DMS153 (cell line): ENCODE results near the gene DAB2.

Source experiments
- DNase-seq: peaks from one replicate; lab custom pipeline; 2025; lab: John Stamatoyannopoulos, UW

The DAB2 gene

GRCh38 chr5:39381376-39381775 lies 43.4 kb downstream of the DAB2 start:
- no peak for DNase-seq

GRCh38 chr5:39379693-39380092 lies 45.1 kb downstream of the DAB2 start:
- no peak for DNase-seq

GRCh38 chr5:39377613-39378012 lies 47.2 kb downstream of the DAB2 start:
- DNase-seq, result no peak

GRCh38 chr5:39376293-39376714 lies 48.5 kb downstream of the DAB2 start:
- DNase-seq, result peak; percentile 46

GRCh38 chr5:39373791-39374190 lies 51.0 kb downstream of the DAB2 start:
- DNase-seq, result no peak

- DNase-seq, result no peak
Observed at GRCh38 chr5:39371367-39371635, 53.5 kb downstream of the DAB2 start.

- DNase-seq, result peak; percentile 23
Observed at GRCh38 chr5:39370555-39371366, 54.0 kb downstream of the DAB2 start.

- DNase-seq, result no peak
Observed at GRCh38 chr5:39369123-39369815, 55.5 kb downstream of the DAB2 start.

- DNase-seq, result no peak
Observed at GRCh38 chr5:39368116-39368515, 56.7 kb downstream of the DAB2 start.

GRCh38 chr5:39367711-39368110 lies 57.1 kb downstream of the DAB2 start:
- DNase-seq, result no peak

- no peak for DNase-seq
Observed at GRCh38 chr5:39364367-39364766, 60.4 kb downstream of the DAB2 start, which contains the start of gene C9. Gene C9, minus strand, starts transcription at chr5:39364495. Its CDS starts 31 bp downstream, at chr5:39364464.

GRCh38 chr5:39363217-39363616 lies 61.6 kb downstream of the DAB2 start:
- DNase-seq, result no peak

GRCh38 chr5:39362646-39363045 lies 62.1 kb downstream of the DAB2 start:
- DNase-seq, result no peak

GRCh38 chr5:39361306-39361705 lies 63.5 kb downstream of the DAB2 start:
- no peak for DNase-seq

GRCh38 chr5:39360471-39361111 lies 64.2 kb downstream of the DAB2 start:
- DNase-seq, result no peak

GRCh38 chr5:39356263-39356662 lies 68.5 kb downstream of the DAB2 start:
- DNase-seq, result no peak

GRCh38 chr5:39355324-39355723 lies 69.5 kb downstream of the DAB2 start:
- DNase-seq, result no peak

GRCh38 chr5:39353717-39354399 lies 70.9 kb downstream of the DAB2 start:
- DNase-seq, result no peak

GRCh38 chr5:39352951-39353350 lies 71.8 kb downstream of the DAB2 start:
- no peak for DNase-seq

GRCh38 chr5:39352170-39352569 lies 72.6 kb downstream of the DAB2 start:
- no peak for DNase-seq

- DNase-seq, result no peak
Observed at GRCh38 chr5:39349484-39349883, 75.3 kb downstream of the DAB2 start.

GRCh38 chr5:39342460-39342859 lies 82.3 kb downstream of the DAB2 start:
- DNase-seq, result no peak

- no peak for DNase-seq
Observed at GRCh38 chr5:39341896-39342295, 82.9 kb downstream of the DAB2 start.
